GM12872 (cell line): ENCODE measurements around the gene CAMTA1.

Experiments
- TF ChIP-seq, protein P1 (sequence below): IDR thresholded peaks from 3 replicates; pipeline ENCODE4 v1.5.1; 2011; ENCODE audit warnings: low read depth, mild to moderate bottlenecking, low read length, moderate library complexity; ENCODE audit not compliant: insufficient read depth

The CAMTA1 gene

DNA sequence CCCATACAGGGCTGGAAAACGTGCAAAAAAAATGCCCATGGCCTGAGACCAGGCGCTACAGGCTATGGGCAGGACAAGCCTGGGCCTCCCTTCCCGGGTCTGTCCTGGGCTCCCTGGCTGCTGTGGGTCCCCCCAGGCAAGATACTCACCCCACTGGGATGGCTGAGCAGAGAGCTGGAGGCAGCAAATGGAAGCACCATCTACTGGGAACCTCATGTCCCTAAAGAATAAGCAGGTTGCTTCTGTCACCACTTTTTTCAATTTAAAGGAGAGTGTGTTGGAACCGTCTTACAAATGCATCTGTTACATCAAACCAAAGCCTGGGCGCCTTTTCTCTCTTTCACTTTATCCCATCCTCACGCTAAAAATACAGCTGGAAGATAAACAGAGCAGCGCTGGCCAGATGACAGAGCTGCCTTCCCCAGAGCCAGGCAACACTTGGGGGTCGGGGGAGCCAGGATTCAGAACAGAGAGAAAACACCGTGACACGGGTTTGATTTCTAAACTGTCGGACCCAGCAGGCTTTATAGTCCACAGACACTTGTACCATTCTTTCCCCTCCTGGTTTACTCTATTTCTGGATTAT lies 723.8 kb downstream of the CAMTA1 start:
- TF ChIP-seq, protein P1, sequence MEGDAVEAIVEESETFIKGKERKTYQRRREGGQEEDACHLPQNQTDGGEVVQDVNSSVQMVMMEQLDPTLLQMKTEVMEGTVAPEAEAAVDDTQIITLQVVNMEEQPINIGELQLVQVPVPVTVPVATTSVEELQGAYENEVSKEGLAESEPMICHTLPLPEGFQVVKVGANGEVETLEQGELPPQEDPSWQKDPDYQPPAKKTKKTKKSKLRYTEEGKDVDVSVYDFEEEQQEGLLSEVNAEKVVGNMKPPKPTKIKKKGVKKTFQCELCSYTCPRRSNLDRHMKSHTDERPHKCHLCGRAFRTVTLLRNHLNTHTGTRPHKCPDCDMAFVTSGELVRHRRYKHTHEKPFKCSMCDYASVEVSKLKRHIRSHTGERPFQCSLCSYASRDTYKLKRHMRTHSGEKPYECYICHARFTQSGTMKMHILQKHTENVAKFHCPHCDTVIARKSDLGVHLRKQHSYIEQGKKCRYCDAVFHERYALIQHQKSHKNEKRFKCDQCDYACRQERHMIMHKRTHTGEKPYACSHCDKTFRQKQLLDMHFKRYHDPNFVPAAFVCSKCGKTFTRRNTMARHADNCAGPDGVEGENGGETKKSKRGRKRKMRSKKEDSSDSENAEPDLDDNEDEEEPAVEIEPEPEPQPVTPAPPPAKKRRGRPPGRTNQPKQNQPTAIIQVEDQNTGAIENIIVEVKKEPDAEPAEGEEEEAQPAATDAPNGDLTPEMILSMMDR: no peak

DNA sequence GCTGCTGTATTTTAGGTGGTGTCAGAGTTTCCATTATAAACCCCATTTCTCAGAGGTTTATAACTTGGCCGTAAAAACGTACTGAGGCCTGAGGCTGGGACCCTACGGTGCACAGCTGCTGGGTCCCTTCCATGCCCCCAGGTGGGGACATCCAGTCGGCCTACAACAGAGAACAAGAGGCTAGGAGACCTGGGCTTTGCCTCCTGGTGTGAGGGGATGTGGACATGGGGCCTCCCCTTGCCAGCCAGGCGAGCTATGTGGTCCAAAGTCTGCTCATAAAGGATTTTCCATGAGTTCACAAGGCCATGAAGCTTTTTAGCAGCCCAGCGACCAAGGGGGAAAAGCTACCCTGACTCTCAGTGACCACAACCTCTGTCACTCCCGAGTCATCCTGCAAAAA lies 724.3 kb downstream of the CAMTA1 start:
- TF ChIP-seq, protein P1: no peak

DNA sequence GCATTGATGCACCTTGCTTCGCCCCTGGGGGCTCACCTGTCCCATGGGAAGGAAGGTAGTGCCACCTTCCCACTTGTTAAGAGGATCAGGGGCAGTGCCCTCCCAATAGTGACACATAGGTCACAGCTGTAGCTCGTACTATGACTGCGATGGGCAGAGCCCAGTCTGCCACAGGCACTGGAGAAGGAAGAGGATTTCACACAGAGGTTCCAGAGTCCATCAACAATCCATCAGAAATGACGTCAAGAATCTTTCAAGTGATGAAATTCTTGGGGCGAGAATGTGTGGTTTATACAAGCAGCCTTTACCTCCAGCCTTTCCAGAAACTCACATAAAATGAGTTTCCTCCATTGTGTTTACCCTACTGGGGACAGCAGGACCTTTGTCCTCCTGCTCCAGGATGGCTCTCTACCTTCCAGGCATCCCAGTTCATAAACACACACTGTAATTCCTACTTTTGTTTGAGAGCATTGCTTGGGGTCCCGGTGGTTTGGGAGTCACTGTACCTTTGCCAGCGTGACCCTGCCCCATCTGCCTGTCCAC lies 725.2 kb downstream of the CAMTA1 start:
- TF ChIP-seq, protein P1: no peak

DNA sequence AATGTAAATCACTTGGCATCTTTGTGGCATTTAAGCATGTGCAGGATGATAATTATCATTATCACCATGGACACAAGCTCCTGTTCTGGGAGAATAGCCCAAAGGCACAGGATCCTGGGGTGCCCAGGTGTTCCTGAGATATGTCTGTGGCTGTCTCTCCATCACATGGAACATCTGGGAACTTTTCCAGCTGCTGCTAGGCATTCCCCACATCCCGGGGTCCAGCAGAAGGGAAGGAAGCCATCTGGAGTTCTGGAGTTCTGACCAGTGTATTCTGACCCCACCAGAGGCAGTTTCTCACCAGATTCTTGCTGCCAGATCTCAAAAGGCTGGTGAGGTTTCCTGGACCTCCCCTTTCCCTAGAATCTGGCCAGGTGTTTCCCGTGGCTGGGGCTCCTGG lies 726.1 kb downstream of the CAMTA1 start:
- TF ChIP-seq, protein P1: no peak

DNA sequence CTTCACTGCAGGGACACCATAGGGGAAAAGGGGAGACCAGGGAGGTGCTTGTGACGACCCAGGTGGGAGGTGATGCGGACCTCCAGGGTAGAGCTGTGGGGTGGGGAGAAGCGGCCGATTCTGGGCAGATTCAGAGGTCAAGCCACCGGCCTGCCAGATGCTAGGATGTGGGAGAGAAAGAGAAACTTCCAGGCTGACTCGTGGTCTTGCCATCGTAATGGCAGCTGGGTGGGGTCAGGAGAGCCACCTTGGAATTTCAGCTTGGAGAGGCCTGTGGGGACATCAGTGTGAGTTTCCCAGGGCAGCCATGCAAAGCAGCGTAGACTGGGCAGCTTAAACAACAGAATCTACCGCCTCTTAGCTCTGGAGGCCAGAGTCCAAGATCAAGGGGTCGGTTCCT lies 727.8 kb downstream of the CAMTA1 start:
- TF ChIP-seq, protein P1: no peak

DNA sequence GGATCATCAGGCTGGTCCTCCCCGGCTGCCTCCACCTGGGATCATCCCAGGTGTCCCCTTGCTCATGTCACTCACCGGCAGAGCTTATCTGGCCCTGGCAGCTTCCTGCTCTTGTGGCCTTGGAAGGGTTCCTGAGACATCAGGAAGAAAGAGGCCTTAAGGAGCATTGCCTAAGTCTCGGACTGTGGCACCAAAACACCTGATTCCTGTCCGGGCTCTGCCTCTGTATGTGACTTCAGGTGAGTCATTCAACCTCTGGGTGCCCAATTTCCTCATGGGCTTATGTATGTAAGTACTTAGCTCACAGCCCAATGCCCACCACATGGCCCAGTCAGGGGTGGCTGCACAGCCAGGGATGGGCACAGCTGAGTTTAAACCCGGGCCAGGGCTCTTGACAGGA lies 729.9 kb downstream of the CAMTA1 start:
- TF ChIP-seq, protein P1: no peak

DNA sequence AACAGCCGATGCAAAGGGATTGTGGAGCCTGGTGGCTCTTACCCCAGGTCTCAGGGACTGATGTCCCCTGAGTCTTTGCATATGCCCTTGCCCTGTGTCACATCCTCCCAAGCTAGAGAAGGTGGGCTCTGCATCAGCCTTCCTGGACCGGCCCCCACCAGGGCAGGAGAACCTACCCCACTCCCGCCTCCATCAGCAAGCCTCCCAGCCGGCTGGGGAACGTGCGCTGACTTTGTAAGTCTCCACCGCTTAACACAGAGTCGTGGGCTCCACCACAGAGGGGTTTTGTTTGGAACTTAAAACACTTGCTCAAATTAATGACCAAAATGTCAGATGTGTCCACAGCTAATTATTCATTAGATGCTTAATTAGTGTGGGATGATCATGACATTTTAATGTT lies 730.6 kb downstream of the CAMTA1 start:
- TF ChIP-seq, protein P1: no peak
